GM19372 (cell line): ENCODE data around the gene PURA.
A peak's percentile ranks its signal among the peaks of the same experiment; 100 is the strongest.
"Not testable (repeated sequence)": the region's sequence is repeated elsewhere in the genome, so short reads cannot be mapped to it uniquely, and the experiment has no call there.

Source experiments
- ATAC-seq: cut with Tn5 transposase; IDR thresholded peaks from one replicate; pipeline ENCODE4 v1.9.1; 2021; ENCODE audit warnings: mild to moderate bottlenecking, low read depth, moderate library complexity; ENCODE audit not compliant: unreplicated experiment

PURA gene

DNA sequence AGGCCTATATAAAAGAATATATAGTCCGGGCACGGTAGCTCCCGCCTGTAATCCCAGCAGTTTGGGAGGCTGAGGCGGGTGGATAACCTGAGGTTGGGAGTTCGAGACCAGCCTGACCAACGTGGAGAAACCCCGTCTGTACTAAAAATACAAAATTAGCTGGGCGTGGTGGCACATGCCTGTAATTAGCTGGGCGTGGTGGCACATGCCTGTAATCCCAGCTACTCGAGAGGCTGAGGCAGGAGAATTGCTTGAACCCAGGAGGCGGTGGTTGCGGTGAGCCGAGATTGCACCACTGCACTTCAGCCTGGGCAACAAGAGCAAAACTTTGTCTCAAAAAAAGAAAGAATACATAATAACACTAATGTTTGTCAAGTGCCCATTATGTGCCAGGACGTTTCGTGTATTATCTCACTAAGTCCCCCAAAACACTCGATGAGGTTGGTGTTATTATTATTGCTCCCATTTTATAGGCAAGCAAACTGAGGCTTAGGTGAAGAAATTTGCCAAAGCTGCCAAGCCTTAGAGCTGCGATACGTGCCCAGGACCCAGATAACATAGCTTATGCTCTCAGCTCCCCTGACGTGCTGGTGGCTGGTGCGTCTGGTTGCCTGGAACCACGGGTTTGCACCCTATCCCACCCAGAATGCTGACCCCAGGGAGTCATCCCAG lies 40.9 kb downstream of the PURA start:
- ATAC-seq: not testable (repeated sequence)

DNA sequence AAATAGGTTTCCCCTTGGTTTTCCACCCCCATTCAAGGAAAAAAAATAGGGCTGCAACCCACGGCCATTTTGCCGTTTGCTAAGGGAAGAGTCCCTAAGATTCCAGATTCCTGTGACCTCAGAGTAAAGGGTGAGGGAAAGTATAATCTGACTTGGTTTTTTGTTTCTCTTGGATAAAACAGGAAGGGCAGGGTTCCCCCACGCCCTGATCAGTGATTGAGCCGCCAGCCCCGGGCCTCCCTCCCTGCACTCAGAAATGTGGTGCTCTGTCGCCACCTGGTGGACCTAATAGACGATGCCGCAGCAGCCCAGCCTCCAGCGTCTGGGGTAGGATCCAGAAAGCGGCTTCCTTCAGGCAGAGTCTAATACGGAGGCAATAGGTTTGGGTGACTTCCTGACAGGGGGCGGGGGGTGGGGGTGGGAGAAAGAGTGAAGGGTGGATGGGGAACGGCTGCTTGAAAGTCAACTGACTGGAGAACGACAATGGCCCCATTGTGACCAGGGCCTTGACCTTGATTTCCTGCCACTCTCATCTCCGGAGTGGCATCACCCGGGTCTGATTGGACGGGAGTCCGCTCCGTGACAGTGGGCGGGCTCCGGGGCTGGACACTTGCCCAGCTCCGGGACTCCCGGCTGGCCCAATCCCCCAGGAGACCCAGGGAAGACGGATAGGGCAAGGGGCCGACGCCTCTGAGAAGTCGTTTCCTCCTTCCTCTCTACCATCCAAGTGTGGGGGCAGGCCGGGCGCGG lies 43.3 kb downstream of the PURA start:
- peak; percentile 98 for ATAC-seq

DNA sequence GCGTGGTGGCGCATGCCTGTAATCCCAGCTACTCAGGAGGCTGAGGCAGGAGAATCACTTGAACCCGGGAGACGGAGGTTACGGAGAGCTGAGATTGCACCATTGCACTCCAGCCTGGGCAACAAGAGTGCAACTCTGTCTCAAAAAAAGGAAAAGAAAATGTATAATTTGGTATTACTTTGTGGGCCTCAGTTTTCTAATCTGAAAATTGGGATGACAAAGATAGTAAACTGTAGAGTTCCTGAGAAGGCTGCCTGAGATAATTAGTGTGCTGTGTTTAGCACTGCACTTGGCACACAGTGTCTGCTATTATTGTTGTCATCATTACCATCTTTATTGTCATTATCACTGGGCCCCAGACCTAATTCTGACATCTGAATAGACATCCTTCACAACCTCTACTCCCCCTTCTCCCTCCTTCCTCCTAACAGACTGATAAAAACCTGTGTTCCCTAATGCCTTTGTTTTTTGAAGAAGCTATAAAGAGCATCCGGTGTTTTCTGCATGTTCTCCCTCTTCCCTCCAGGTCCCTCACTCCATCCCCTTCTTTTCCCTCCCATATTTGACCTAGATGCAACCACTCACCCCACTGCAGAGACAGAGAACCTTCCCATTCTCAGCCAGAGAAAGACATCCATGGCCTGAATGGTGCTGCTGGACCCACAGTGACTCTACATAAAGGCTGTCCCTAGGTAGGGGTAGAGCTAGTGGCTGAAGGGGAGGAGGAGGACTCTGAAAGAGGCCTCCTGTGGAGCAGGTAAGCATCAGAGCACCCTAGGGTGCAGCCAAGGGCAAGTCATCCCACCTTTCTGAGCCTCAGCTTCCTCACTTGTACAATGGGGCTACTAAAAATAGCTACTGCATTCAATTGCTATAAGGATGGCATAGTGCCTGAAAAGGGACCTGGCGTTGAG lies 45.4 kb downstream of the PURA start:
- ATAC-seq: no peak

GRCh38 chr5:140162275-140162674 lies 48.4 kb downstream of the PURA start:
- ATAC-seq: no peak

DNA sequence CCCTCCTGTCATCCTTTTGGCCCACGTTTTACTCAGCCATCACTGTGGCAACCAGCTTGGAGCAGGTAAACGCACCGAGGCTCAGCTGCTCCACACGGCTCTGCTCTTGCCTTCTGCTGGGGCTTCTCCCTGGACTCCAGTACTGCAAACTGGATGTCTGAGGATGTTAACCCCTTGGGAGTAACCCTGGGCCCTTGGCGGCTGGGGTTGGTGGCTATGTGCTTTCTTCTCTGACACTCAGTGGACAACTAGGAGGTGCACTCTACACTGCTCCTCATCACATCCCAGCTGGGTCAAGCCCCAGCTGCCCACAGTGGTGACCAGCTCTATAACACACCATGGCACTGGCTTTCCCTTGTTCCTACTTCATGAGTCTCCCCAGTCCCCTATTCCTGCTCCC lies 48.9 kb downstream of the PURA start:
- ATAC-seq: no peak

- ATAC-seq: no peak
Observed at GRCh38 chr5:140165101-140165922, 51.4 kb downstream of the PURA start.

DNA sequence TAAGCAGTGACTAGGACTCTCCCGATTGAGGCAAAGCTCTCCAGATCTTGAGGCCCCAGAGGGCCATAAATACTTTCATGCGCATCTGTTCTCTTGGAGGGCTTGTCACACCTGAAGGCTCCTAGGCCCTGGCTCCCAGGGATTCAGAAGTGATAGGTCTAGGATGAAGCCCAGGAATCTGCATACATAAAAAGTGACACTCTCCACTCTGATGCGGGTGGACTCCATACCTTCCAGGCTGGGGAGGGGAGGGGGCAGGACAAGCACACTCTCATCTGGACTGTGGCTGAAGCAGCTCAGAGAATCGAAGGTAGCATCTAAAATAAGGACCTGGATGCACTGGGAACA lies 52.0 kb downstream of the PURA start:
- ATAC-seq: no peak

DNA sequence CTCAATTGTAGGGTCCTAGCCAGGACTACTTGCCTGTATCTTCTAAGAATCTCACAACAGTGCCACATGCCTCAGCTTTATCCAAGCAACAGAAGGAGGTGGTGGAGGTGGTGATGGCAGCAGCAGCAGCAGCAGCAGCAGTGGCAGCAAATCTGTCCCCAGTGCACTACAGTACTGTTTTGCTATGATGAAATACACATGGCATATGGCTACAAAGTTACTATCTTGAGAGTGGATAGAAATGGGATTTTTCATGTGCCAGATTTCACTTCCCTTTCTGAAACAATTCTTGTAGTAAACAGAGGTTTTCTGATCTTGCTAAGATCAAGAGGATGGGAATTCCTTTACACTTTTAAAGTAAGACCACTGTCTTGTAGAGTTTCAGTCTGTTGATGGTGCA lies 53.0 kb downstream of the PURA start:
- no peak for ATAC-seq

- ATAC-seq: no peak
Observed at GRCh38 chr5:140168371-140168770, 54.5 kb downstream of the PURA start.

DNA sequence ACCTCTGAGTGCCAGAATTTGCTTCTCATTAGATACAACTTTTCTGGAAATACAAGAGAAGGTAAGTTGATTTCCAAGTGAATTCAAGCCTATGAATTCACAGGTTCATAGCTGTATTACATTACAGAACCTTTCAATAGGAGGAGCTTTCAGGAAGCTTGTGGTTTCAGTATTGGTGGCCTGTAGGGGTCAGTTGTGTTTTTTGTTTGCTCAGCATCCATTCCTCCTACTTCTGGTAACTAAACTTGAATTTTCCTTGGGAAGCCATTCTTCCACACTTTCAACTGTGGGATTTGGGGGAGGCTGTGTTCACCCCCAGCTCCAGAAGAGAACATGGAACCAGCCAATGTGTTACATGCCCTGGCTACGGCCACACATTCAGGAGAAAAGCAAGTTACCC lies 55.5 kb downstream of the PURA start:
- no peak for ATAC-seq

DNA sequence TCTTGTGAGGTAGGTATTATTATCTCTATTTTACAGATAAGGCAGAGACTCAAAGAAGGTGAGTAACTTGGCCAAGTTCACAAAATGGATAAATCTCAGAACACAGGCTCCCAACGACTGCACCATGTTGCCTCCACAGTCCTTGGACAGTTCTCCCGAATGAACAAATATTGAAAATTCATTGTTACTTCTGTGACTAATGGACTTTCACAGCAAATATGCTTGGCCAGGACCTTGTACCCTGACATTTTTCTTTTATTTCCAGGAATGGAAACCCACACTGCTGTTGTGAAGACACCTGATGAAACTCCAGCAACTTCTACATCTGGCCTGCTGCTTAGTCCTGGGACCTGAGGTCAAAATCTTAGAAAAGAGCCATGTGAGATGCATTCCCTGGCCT lies 58.6 kb downstream of the PURA start:
- ATAC-seq: no peak

GRCh38 chr5:140174014-140174413 lies 60.1 kb downstream of the PURA start:
- ATAC-seq: no peak

GRCh38 chr5:140174465-140175366 lies 60.8 kb downstream of the PURA start, which contains the start of gene CYSTM1:
Gene CYSTM1, plus strand, starts transcription at chr5:140175188. Its CDS starts 19,278 bp downstream, at chr5:140194466.
- peak; percentile 92 for ATAC-seq
